Measurements from ENCODE around the gene RBM10.

RBM10 gene

DNA sequence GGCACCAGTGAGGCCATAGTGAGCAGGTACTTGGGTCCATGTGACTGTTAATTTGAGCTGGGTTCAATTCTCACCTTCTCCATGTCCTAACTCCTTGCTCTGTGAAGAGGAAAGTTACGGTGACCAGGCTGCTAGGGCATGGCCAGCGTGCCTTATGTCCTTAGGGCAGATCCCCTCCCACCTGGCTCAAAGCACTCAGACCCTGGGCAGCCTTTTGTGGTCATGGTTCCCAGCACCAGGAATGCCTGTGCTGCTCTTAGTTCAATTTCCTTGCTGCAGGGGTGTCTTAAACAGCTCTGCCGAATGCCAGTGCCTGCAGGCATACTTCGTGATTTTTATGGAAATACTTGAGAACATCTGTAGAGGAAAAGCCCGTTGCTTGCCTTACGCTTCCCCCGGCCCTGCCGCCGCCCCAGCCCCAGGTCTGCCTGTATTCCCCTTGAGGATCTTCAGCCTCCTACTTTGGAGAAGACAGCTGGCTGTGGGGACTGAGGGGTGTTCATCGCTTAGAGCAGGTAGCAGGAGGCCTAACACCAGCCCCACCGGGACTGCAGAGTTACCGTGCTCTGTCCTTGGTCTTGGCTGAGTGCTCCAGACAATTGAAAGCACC lies 70.4 kb downstream of the RBM10 start:
- H3K4me1 Mint-ChIP-seq, result peaks cover 38% of the 10 kb centered on the region
- H3K27me3 Mint-ChIP-seq (ENCODE audit: low read depth, poor library complexity), result no peaks in the 10 kb centered on the region
- H3K4me3 Mint-ChIP-seq, result no peak overlapping the region
- no peaks in the 10 kb centered on the region for H3K9me3 Mint-ChIP-seq
- TF ChIP-seq, protein P1, sequence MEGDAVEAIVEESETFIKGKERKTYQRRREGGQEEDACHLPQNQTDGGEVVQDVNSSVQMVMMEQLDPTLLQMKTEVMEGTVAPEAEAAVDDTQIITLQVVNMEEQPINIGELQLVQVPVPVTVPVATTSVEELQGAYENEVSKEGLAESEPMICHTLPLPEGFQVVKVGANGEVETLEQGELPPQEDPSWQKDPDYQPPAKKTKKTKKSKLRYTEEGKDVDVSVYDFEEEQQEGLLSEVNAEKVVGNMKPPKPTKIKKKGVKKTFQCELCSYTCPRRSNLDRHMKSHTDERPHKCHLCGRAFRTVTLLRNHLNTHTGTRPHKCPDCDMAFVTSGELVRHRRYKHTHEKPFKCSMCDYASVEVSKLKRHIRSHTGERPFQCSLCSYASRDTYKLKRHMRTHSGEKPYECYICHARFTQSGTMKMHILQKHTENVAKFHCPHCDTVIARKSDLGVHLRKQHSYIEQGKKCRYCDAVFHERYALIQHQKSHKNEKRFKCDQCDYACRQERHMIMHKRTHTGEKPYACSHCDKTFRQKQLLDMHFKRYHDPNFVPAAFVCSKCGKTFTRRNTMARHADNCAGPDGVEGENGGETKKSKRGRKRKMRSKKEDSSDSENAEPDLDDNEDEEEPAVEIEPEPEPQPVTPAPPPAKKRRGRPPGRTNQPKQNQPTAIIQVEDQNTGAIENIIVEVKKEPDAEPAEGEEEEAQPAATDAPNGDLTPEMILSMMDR (IDR thresholded peaks at IDR 0.05), result no peak
- DNase-seq, result no peak
- H3K36me3 Mint-ChIP-seq (ENCODE audit: low read depth), result peaks cover 57% of the 10 kb centered on the region
- H3K27ac Mint-ChIP-seq, result peak overlapping the region; percentile 97

DNA sequence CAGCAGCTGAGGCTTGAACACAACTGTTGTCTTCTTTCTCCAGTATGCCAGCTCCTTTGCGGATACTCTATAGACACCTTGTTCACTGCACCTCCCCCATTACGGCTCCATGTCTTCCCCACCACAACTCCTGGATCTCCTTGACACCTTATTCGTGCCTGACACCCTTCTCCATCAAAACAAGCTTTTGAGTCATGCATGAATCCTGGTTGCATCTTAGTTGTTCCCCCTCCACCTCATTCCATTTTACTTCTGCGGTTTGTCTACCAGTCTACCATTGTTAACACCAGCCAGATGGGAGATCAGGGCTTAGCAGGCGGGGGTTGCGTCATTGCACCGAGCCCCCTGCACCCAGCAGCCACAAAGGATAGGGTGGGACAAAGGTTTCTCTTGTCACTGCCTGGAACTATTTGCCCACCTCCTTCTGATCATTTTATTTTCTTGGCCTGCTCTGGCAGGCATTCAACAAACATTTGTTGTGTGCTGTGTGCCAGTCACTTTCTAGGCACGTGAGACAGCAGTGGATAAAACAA lies 71.4 kb downstream of the RBM10 start:
- peaks cover 47% of the 10 kb centered on the region for H3K36me3 Mint-ChIP-seq (ENCODE audit: low read depth)
- H3K27ac Mint-ChIP-seq, result peak overlapping the region; percentile 97
- H3K4me3 Mint-ChIP-seq, result peak overlapping the region; percentile 95
- no peaks in the 10 kb centered on the region for H3K9me3 Mint-ChIP-seq
- TF ChIP-seq, protein P1 (IDR thresholded peaks at IDR 0.05), result no peak
- H3K27me3 Mint-ChIP-seq (ENCODE audit: low read depth, poor library complexity), result no peaks in the 10 kb centered on the region
- DNase-seq, result no peak
- H3K4me1 Mint-ChIP-seq, result peaks cover 47% of the 10 kb centered on the region

DNA sequence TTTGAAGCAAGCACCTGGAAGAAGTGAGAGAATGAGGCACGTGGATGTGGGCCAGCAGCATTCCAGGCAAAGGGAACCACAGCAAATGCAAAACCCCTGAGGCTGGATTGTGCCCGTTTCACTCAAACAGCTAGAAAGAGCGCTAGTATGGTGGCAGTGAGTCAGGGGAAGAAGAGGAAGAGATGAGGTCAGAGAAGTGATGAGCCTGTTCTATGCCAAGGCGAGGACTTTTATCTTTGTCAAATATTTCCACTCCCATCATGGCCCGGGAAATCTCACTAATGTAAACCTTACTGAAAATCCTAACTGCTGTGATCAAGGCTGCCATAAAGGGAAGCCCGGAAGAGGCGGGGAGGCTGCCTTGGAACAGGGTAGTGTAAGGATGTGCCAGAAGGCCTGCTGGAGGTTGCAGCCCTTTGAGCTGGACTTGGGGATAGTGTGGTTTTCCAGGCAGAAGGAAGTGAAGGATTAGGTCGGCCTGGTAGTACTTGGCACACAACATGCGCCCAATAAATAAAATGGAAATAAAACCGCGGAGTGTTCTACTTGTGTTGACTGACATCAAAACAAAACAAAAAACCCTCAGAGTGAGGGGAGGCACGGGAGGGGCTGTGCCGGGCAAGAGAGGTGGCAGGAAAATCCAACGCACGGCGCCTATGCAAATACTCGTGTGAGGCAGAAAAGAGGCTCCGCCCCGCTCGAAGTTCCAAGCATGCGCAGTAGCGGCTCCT lies 72.3 kb downstream of the RBM10 start:
- TF ChIP-seq, protein P1 (IDR thresholded peaks at IDR 0.05), result no peak
- H3K36me3 Mint-ChIP-seq (ENCODE audit: low read depth), result peaks cover 43% of the 10 kb centered on the region
- peaks cover 52% of the 10 kb centered on the region for H3K4me1 Mint-ChIP-seq
- no peaks in the 10 kb centered on the region for H3K27me3 Mint-ChIP-seq (ENCODE audit: low read depth, poor library complexity)
- H3K27ac Mint-ChIP-seq, result peak overlapping the region; percentile 97
- DNase-seq, result no peak
- H3K9me3 Mint-ChIP-seq, result no peaks in the 10 kb centered on the region
- H3K4me3 Mint-ChIP-seq, result peak overlapping the region; percentile 95

DNA sequence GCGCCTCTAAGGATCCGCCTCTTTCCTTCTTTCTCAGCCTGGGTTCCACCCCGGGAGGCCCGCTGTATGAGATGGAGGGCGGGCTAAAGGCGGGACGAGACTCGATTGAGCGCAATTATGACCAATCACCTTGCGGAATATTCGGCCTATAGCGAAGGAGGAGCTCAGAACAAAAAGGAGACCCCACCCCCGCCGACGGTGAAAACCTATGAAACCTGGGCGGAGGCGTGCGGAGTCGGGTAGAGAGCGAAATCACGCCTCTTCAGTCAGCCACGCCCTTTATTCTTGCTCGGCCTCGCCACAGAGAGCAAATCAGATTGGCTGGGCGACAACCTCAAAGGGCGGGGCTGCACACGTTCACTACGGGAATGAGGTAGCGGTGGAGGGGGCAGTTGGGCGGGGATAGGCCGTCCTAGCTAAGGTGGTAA lies 72.8 kb downstream of the RBM10 start:
- H3K4me3 Mint-ChIP-seq, result peak overlapping the region; percentile 95
- peak overlapping the region; percentile 100 for H3K27ac Mint-ChIP-seq
- peaks cover 43% of the 10 kb centered on the region for H3K36me3 Mint-ChIP-seq (ENCODE audit: low read depth)
- no peaks in the 10 kb centered on the region for H3K9me3 Mint-ChIP-seq
- peaks cover 54% of the 10 kb centered on the region for H3K4me1 Mint-ChIP-seq
- TF ChIP-seq, protein P1 (IDR thresholded peaks at IDR 0.05), result no peak
- peak; percentile 99 for DNase-seq
- no peaks in the 10 kb centered on the region for H3K27me3 Mint-ChIP-seq (ENCODE audit: low read depth, poor library complexity)

DNA sequence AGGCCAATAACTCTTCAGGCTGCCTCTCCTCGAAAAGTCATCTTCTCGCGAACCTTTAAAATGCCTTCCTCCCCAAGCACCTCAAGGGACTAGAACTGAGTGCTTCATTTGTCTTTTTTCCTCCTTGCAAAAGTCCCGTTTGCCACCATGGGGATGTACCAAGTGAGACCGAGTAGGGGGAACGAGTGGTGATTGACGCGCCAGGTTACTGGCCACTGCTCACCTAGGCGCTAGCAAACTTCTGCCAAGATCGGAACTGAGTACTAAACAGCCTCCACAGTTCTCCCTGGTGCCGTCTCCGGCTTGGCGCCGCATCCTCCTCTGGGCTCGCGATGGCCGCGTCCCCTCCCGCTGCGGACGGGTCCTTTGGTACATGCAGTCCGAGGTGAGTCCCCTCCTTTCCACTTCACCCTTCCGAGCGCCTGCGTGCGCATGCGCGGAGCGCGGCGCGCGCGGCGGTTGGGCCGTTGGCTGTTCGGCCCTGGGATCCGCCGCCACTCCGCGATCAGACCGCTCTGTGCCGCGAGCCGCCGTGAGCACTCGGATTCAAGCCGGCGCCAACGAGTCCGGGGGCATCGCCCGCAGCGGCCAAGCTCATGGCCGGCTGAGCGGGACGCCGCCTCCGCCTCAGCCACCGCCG lies 73.4 kb downstream of the RBM10 start, which contains the start of gene CDK16:
Gene CDK16 (plus strand): TSS at position 402 of the 640 bp plus-strand sequence. CDS start 4,877 bp downstream, outside the sequence.
- peak within 1 kb of the TSS; percentile 95 for H3K4me3 Mint-ChIP-seq
- H3K27ac Mint-ChIP-seq, result peak within 1 kb of the TSS; percentile 100
- H3K27me3 Mint-ChIP-seq (ENCODE audit: low read depth, poor library complexity), result no peaks in the 10 kb centered on the region
- TF ChIP-seq, protein P1 (IDR thresholded peaks at IDR 0.05), result no peak
- no peaks in the 10 kb centered on the region for H3K9me3 Mint-ChIP-seq
- peaks cover 54% of the 10 kb centered on the region for H3K4me1 Mint-ChIP-seq
- peaks cover 41% of the 10 kb centered on the region for H3K36me3 Mint-ChIP-seq (ENCODE audit: low read depth)
- DNase-seq, result peak; percentile 80
